Activated CD4-positive, alpha-beta T cell treated with anti-CD3 and anti-CD28 coated beads for 1 hour (primary cell): Measurements from ENCODE around the gene GANAB.
"Not testable (repeated sequence)": the region's sequence is repeated elsewhere in the genome, so short reads cannot be mapped to it uniquely, and the experiment has no call there.

ENCODE experiments used
- DNase-seq: peaks from one replicate; pipeline ENCODE4 v3.0.0-alpha.2; 2020

GANAB gene

GRCh38 chr11:62600367-62601121, 45.9 kb downstream of the GANAB start:
- no peak for DNase-seq

- DNase-seq = no peak
These were observed 46.5 kb downstream of the GANAB start for GRCh38 chr11:62599901-62600300.

GRCh38 chr11:62599069-62599696, 47.2 kb downstream of the GANAB start:
- peak; percentile 92 for DNase-seq

GRCh38 chr11:62595124-62595523, 51.3 kb downstream of the GANAB start:
- DNase-seq = no peak

GRCh38 chr11:62593434-62594044, 52.9 kb downstream of the GANAB start:
- peak; percentile 64 for DNase-seq

- no peak for DNase-seq
These were observed 53.4 kb downstream of the GANAB start for GRCh38 chr11:62592989-62593421.

GRCh38 chr11:62592146-62592815, 54.1 kb downstream of the GANAB start:
- no peak for DNase-seq

- peak; percentile 95 for DNase-seq
These were observed 54.8 kb downstream of the GANAB start, which contains the start of gene TUT1 for GRCh38 chr11:62591448-62592145. TUT1 (minus strand) TSS chr11:62591523; CDS start chr11:62591485, 38 bp downstream.

GRCh38 chr11:62588966-62589637, 57.3 kb downstream of the GANAB start:
- DNase-seq = no peak

- not testable (repeated sequence) for DNase-seq
These were observed 61.1 kb downstream of the GANAB start for GRCh38 chr11:62585356-62585755.

- DNase-seq = not testable (repeated sequence)
These were observed 64.7 kb downstream of the GANAB start for GRCh38 chr11:62581735-62582134.

- DNase-seq = no peak
These were observed 65.3 kb downstream of the GANAB start for GRCh38 chr11:62580959-62581715.

- DNase-seq = no peak
These were observed 67.2 kb downstream of the GANAB start for GRCh38 chr11:62579252-62579651.

GRCh38 chr11:62578541-62578940, 67.9 kb downstream of the GANAB start:
- no peak for DNase-seq

GRCh38 chr11:62577046-62577714, 69.2 kb downstream of the GANAB start:
- no peak for DNase-seq

GRCh38 chr11:62575837-62576236, 70.6 kb downstream of the GANAB start:
- no peak for DNase-seq

GRCh38 chr11:62575156-62575555, 71.3 kb downstream of the GANAB start:
- DNase-seq = no peak
